ENCODE results near the gene PPM1N. TPM values are rescaled to one million over a fixed set of nuclear protein-coding genes. Genes with fewer than 3 reads are reported as not detected.

PPM1N gene
- total and polyA plus RNA-seq, 4 donors, result 0.79 to 2.1 (median 1.6) TPM

DNA sequence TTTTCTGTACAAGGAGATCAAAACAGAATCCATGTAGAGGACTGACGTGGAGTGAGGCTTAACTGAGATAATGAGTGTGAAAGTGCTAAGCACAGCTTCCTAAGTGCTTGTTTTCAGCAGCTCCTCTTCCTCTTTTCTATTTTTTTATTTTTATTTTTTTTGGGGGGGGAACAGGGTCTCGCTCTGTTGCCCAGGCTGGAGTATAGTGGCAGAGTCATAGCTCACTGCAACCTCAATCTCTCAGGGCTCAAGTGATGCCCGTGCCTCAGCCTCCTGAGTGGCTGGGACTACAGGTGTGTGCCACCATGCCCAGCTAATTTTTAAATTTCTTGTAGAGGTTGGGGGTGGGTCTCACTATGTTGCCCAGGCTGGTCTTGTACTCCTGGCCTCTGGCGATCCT is 36.1 kb upstream of the PPM1N start:
- no peak for DNase-seq (ENCODE audit: low read depth in 4 of 6, low spot score in 6 of 6)
- no peak overlapping the region for H3K4me3 ChIP-seq (ENCODE audit: low read depth, low read length)
- H3K4me1 ChIP-seq (ENCODE audit: control insufficient read depth, insufficient read depth, low read length), result peaks cover 3% of the 10 kb centered on the region
- no CpG with 5 or more reads among the region's 4 CpGs for WGBS (ENCODE audit: insufficient coverage)
- no peaks in the 10 kb centered on the region for H3K9me3 ChIP-seq (ENCODE audit: control insufficient read depth, insufficient read depth, low read length)
- H3K27ac ChIP-seq (ENCODE audit: low read depth, low read length), result no peak overlapping the region
- H3K27me3 ChIP-seq (ENCODE audit: control insufficient read depth, insufficient read depth, low read length), result peaks cover 8% of the 10 kb centered on the region
- H3K36me3 ChIP-seq (ENCODE audit: control insufficient read depth, insufficient read depth, low read length), result no peaks in the 10 kb centered on the region

DNA sequence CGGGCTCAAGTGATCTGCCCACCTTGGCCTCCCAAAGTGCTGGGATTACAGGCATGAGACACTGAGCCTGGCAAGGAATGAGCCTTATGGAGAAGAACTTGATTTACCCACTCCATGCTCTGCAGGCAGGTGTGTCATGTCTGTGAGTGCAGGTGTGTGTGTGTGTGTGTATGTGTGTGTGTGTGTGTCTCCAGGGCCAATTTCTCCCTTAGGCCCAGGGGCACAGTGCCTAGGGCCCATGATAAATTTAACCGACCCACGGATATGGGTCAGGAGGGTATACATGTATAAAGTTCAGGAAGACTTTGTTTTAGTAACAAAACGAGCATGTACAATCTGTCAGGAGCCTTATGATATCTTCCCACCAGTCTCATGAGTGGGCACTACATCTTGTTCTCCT is 35.0 kb upstream of the PPM1N start:
- WGBS (ENCODE audit: insufficient coverage), result 52% methylated on average over 2 of the region's 4 CpGs
- H3K27me3 ChIP-seq (ENCODE audit: control insufficient read depth, insufficient read depth, low read length), result peaks cover 8% of the 10 kb centered on the region
- DNase-seq (ENCODE audit: low read depth in 4 of 6, low spot score in 6 of 6), result no peak

DNA sequence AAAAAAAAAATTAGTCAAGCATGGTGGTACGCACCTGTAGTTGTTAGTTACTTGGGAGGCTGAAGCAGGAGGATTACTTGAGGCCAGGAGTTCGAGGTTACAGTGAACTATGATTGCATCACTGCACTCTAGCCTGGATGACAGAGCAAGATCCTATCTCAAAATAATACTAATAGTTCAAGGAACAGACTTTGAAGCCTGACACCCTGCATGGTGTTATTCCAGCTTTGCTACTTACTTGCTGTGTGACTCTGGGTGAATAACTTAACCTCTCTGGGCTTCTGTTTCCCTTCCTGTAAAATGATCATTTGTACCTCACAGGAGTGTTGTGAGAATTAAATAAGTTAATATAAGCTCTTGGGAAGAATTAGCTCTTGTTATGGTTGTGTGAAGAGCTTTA is 34.0 kb upstream of the PPM1N start:
- Histone ChIP-seq H3K4me1 (ENCODE audit: control insufficient read depth, insufficient read depth, low read length) (peaks cover 21% of the 10 kb centered on the region), H3K9me3 (ENCODE audit: control insufficient read depth, insufficient read depth, low read length) (no peaks in the 10 kb centered on the region), H3K36me3 (ENCODE audit: control insufficient read depth, insufficient read depth, low read length) (no peaks in the 10 kb centered on the region), H3K27me3 (ENCODE audit: control insufficient read depth, insufficient read depth, low read length) (peaks cover 8% of the 10 kb centered on the region), H3K4me3 (ENCODE audit: low read depth, low read length) (no peak overlapping the region), H3K27ac (ENCODE audit: low read depth, low read length) (no peak overlapping the region)
- 100% methylated on average over 1 of the region's 2 CpGs for WGBS (ENCODE audit: insufficient coverage)
- DNase-seq (ENCODE audit: low read depth in 4 of 6, low spot score in 6 of 6), result no peak

More for the DNA sequence above, 35.0 kb upstream of the PPM1N start:
- Histone ChIP-seq H3K4me1 (ENCODE audit: control insufficient read depth, insufficient read depth, low read length) (peaks cover 11% of the 10 kb centered on the region), H3K4me3 (ENCODE audit: low read depth, low read length) (no peak overlapping the region), H3K27ac (ENCODE audit: low read depth, low read length) (no peak overlapping the region), H3K36me3 (ENCODE audit: control insufficient read depth, insufficient read depth, low read length) (no peaks in the 10 kb centered on the region), H3K9me3 (ENCODE audit: control insufficient read depth, insufficient read depth, low read length) (no peaks in the 10 kb centered on the region)

DNA sequence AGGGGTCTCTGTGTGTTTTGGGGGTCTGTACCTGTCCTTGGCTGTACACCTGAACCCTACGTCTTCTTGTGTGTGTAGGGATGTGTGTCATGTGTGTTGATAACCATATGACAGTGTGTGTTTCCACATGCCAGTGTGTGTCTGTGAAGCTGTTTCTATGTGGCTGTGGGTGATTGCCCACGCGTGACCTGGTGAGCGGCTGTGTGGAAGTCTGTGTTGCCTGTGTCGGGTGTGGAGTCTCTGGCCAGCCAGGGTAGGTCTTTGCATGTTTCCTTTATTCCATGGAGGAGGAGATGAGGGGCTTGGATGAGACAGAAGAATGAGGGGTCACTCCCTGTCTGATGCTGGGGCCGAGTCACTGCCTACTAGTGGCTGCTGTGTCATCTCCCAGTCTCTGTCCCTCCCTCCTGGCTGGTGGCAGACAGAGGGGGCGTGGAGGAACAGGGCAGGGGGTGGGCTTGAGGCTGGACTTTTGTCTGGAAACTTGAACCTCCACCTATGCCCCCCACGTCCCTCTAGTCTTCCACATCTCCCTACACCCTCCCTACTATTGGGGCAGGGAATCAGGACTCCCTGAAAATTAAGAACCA is 33.3 kb upstream of the PPM1N start:
- Histone ChIP-seq H3K9me3 (ENCODE audit: control insufficient read depth, insufficient read depth, low read length) (no peaks in the 10 kb centered on the region), H3K4me1 (ENCODE audit: control insufficient read depth, insufficient read depth, low read length) (peaks cover 28% of the 10 kb centered on the region), H3K27ac (ENCODE audit: low read depth, low read length) (no peak overlapping the region), H3K4me3 (ENCODE audit: low read depth, low read length) (no peak overlapping the region), H3K36me3 (ENCODE audit: control insufficient read depth, insufficient read depth, low read length) (no peaks in the 10 kb centered on the region), H3K27me3 (ENCODE audit: control insufficient read depth, insufficient read depth, low read length) (peaks cover 9% of the 10 kb centered on the region)
- WGBS (ENCODE audit: insufficient coverage), result 63% methylated on average over 6 of the region's 8 CpGs
- DNase-seq (ENCODE audit: low read depth in 4 of 6, low spot score in 6 of 6), result no peak

DNA sequence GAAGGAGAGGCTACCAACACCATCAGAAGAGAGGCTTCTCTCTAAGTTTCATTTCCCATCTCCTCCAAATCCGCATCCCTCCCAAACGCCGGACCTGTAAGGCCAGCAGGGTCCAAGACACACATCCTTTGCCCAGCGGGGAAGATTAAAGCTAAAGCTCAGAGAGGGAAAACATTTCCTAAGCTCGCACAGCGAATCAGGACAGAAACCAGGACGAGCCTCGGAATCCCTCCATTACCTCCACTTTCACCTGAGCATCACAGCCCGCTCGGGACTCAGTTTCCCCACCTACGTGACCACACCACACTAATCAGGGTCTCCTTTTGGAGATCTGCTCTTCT is 31.2 kb upstream of the PPM1N start:
- Histone ChIP-seq H3K36me3 (ENCODE audit: control insufficient read depth, insufficient read depth, low read length) (no peaks in the 10 kb centered on the region), H3K9me3 (ENCODE audit: control insufficient read depth, insufficient read depth, low read length) (no peaks in the 10 kb centered on the region), H3K4me1 (ENCODE audit: control insufficient read depth, insufficient read depth, low read length) (peaks cover 36% of the 10 kb centered on the region), H3K4me3 (ENCODE audit: low read depth, low read length) (peak overlapping the region; percentile 82), H3K27ac (ENCODE audit: low read depth, low read length) (peak overlapping the region; percentile 49), H3K27me3 (ENCODE audit: control insufficient read depth, insufficient read depth, low read length) (peaks cover 26% of the 10 kb centered on the region)
- no peak for DNase-seq (ENCODE audit: low read depth in 4 of 6, low spot score in 6 of 6)
- WGBS (ENCODE audit: insufficient coverage), result 3% methylated on average over 8 of the region's 11 CpGs

DNA sequence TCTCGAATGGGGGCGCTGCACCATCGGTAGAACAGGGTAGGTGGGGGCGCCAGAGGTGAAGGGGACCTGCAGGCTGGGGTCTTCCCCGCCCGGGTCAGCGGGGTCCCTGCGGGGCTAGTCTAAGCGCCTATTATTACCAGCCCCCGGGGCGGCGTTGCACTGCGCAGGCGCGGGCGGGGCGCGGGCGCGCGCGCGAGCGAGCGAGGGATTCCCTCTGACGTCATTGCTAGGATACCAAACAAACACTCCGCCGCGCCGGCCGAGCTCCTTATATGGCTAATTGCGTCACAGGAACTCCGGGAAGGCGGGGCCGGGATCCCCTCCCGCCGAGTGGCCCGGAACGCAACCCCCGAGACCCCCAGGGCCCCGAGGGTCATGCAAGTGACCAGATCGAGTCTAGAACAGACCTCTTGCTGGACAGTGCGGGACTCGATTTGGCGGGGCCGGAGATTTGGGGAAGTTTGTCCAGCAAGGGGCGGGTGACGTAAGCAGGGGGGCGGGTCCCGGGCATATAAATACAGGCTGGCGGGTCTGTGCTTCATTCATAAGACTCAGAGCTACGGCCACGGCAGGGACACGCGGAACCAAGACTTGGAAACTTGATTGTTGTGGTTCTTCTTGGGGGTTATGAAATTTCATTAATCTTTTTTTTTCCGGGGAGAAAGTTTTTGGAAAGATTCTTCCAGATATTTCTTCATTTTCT is 30.6 kb upstream of the PPM1N start, which contains the start of gene FOSB:
TSS of gene FOSB (plus strand) at position 541 of the 703 bp plus-strand sequence. CDS start 591 bp downstream, outside the sequence.
- Histone ChIP-seq H3K9me3 (ENCODE audit: control insufficient read depth, insufficient read depth, low read length) (no peaks in the 10 kb centered on the region), H3K4me3 (ENCODE audit: low read depth, low read length) (peak within 1 kb of the TSS; percentile 82), H3K4me1 (ENCODE audit: control insufficient read depth, insufficient read depth, low read length) (peaks cover 41% of the 10 kb centered on the region), H3K27ac (ENCODE audit: low read depth, low read length) (peak within 1 kb of the TSS; percentile 84), H3K27me3 (ENCODE audit: control insufficient read depth, insufficient read depth, low read length) (peaks cover 31% of the 10 kb centered on the region), H3K36me3 (ENCODE audit: control insufficient read depth, insufficient read depth, low read length) (no peaks in the 10 kb centered on the region)
- under 1% methylated on average over 54 of the region's 56 CpGs for WGBS (ENCODE audit: insufficient coverage)
- peak; percentile 89 to 98 (median 92) for DNase-seq (ENCODE audit: low read depth in 4 of 6, low spot score in 6 of 6)

DNA sequence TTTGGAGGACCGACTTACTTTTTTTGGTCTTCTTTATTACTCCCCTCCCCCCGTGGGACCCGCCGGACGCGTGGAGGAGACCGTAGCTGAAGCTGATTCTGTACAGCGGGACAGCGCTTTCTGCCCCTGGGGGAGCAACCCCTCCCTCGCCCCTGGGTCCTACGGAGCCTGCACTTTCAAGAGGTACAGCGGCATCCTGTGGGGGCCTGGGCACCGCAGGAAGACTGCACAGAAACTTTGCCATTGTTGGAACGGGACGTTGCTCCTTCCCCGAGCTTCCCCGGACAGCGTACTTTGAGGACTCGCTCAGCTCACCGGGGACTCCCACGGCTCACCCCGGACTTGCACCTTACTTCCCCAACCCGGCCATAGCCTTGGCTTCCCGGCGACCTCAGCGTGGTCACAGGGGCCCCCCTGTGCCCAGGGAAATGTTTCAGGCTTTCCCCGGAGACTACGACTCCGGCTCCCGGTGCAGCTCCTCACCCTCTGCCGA is 30.0 kb upstream of the PPM1N start:
- Histone ChIP-seq H3K4me1 (ENCODE audit: control insufficient read depth, insufficient read depth, low read length) (peaks cover 46% of the 10 kb centered on the region), H3K27me3 (ENCODE audit: control insufficient read depth, insufficient read depth, low read length) (peaks cover 37% of the 10 kb centered on the region), H3K36me3 (ENCODE audit: control insufficient read depth, insufficient read depth, low read length) (no peaks in the 10 kb centered on the region), H3K9me3 (ENCODE audit: control insufficient read depth, insufficient read depth, low read length) (no peaks in the 10 kb centered on the region), H3K27ac (ENCODE audit: low read depth, low read length) (peak overlapping the region; percentile 84), H3K4me3 (ENCODE audit: low read depth, low read length) (peak overlapping the region; percentile 82)
- no peak for DNase-seq (ENCODE audit: low read depth in 4 of 6, low spot score in 6 of 6)
- under 1% methylated on average over 28 of the region's 31 CpGs for WGBS (ENCODE audit: insufficient coverage)

DNA sequence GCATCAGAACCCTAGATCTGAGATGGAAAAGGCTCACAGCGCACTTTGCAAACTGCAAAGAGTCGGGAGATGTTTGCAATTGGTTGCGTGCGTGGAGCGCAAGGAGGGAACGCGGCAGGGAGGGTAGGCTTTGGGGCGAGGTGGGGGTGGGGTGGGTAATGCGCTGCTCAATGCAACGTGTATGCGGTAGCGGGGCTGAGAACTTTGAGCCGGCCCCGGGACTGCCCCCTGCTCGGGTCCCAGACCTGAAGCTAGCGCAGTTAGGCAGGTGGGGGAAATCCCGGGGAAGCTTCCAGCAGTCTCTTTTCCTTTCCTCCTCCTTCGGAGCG is 29.5 kb upstream of the PPM1N start:
- Histone ChIP-seq H3K36me3 (ENCODE audit: control insufficient read depth, insufficient read depth, low read length) (no peaks in the 10 kb centered on the region), H3K4me1 (ENCODE audit: control insufficient read depth, insufficient read depth, low read length) (peaks cover 46% of the 10 kb centered on the region), H3K9me3 (ENCODE audit: control insufficient read depth, insufficient read depth, low read length) (no peaks in the 10 kb centered on the region), H3K4me3 (ENCODE audit: low read depth, low read length) (peak overlapping the region; percentile 82), H3K27ac (ENCODE audit: low read depth, low read length) (peak overlapping the region; percentile 84), H3K27me3 (ENCODE audit: control insufficient read depth, insufficient read depth, low read length) (peaks cover 43% of the 10 kb centered on the region)
- 0% methylated on average over 15 of the region's 19 CpGs for WGBS (ENCODE audit: insufficient coverage)
- no peak for DNase-seq (ENCODE audit: low read depth in 4 of 6, low spot score in 6 of 6)

DNA sequence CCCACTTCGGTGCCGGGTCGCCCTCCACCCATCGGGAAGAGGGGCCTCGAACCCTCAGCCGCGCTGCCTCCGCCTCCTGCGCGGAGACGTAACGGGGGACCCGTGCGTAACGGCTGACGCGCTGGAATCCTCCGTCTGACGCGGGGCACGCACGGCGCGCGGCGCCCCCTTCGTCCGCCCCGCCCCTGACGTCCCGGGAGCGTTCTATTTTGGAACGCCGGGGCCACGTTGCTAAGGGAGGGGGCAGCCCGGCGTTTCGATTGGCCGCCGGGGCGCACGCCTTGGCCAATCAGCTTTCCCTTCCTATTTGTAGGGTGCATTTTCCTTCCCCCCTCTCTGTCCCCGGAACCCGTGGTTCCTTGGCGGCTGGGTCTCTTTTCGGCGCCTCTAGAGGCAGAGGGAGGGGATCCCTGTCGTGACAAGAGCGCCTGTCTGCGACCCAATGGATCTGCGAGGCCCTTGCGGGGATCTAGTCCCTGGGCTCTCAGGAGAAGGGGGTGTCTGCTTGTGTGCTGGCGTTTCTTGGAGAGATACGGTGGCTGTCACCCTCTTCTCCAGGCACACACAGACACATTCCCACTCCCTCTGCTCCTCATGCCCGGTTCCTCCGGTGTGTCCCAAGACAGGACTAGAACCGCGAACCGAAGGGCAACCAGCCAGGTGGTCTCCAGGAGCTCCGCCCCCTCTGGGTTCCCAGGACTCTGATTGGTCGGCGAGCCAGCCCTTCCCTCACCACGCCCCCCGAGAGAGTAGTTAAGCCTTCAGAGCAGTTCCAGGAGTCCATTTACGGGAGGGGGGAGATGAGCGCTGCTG is 28.9 kb upstream of the PPM1N start:
- peaks cover 46% of the 10 kb centered on the region for H3K4me1 ChIP-seq (ENCODE audit: control insufficient read depth, insufficient read depth, low read length)
- no peaks in the 10 kb centered on the region for H3K9me3 ChIP-seq (ENCODE audit: control insufficient read depth, insufficient read depth, low read length)
- peak in 5 of 6 donors; percentile 78 to 96 (median 89) for DNase-seq (ENCODE audit: low read depth in 4 of 6, low spot score in 6 of 6)
- peaks cover 49% of the 10 kb centered on the region for H3K27me3 ChIP-seq (ENCODE audit: control insufficient read depth, insufficient read depth, low read length)
- H3K36me3 ChIP-seq (ENCODE audit: control insufficient read depth, insufficient read depth, low read length), result no peaks in the 10 kb centered on the region
- 0% methylated on average over 54 of the region's 66 CpGs for WGBS (ENCODE audit: insufficient coverage)
- H3K4me3 ChIP-seq (ENCODE audit: low read depth, low read length), result peak overlapping the region; percentile 82
- peak overlapping the region; percentile 84 for H3K27ac ChIP-seq (ENCODE audit: low read depth, low read length)
